ENCODE results near the gene KLF17. TPM values are rescaled to one million over a fixed set of nuclear protein-coding genes. Genes with fewer than 3 reads are reported as not detected.

Gene KLF17
- total and polyA plus RNA-seq, 2 of the 8 experiments (the other 6 are each of a cell fraction or from before 2014, with no cell fraction given), result not detected

DNA sequence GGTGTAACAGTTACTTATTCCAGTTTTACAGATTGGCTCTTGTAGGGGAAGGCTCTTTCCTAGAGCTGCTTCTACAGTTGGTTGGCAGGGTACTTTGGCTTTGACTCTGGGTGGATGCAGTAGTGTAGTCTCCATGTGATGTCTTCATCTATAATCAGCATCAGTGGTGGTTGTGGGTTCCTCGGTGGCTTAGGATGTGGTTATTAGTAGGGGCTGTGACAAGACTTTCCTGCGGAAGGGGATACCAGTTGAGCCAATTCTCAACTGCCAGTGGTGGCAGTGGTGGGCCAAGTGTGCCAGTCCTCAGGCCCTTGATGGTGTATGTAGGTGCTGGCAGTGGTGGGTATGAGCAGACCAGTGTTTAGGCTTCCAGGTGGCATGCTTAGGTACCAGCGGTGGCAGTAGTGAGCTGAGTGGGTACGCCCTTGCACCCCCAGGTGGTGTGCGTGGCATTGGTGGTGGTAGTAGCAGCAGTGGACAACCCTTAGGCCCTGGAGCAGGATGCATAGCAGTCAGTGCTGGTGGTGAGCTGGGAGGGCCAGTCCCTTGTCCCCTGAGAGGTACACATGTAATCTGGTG, 50.0 kb downstream of the KLF17 start:
- no peak overlapping the region for H3K4ac ChIP-seq (replicated peaks; ENCODE audit: insufficient read length, low read depth, low read length)
- no peaks in the 10 kb centered on the region for H3K23me2 ChIP-seq (ENCODE audit: low read depth, low read length)
- H3K4me1 ChIP-seq (replicated peaks in 1 of 4; ENCODE audit: control insufficient read depth in 3 of 4, insufficient read depth in 4 of 4, low read length in 3 of 4), result no peaks in the 10 kb centered on the region; a peak in 1 of 7 replicates
- no peak overlapping the region for H2BK12ac ChIP-seq (ENCODE audit: low read depth, low read length)
- H4K8ac ChIP-seq (ENCODE audit: extremely low read depth, insufficient read depth, low read length), result no peak overlapping the region
- no peak overlapping the region for H2AK5ac ChIP-seq (ENCODE audit: low read depth, low read length)
- H3K14ac ChIP-seq (ENCODE audit: insufficient read length), result peak overlapping the region; percentile 81
- FAIRE-seq (no peak), DNase-seq (ENCODE audit: low read depth in 1 of 2, low spot score in 2 of 2) (no peak)
- peaks cover 3 to 4% of the 10 kb centered on the region in 2 experiments; a peak in 1 of 4 replicates for H3K9me3 ChIP-seq (ENCODE audit: insufficient read depth in 2 of 2, low read depth in 1 of 2, low read length in 1 of 2)
- no peak overlapping the region for H2BK5ac ChIP-seq (ENCODE audit: low read depth, low read length)
- H3K27ac ChIP-seq (ENCODE audit: low read depth, low read length), result no peak overlapping the region
- H3K23ac ChIP-seq (ENCODE audit: insufficient read length), result no peak overlapping the region
- H3K36me3 ChIP-seq (ENCODE audit: control insufficient read depth in 2 of 4, insufficient read depth in 4 of 4, low read length in 3 of 4), result no peaks in the 10 kb centered on the region
- no peaks in the 10 kb centered on the region for H3K27me3 ChIP-seq (replicated peaks in 1 of 4; ENCODE audit: control insufficient read depth in 3 of 4, extremely low read depth in 1 of 4, insufficient read depth in 3 of 4, low read length in 3 of 4)
- no peaks in the 10 kb centered on the region for H3K79me2 ChIP-seq (ENCODE audit: control insufficient read depth in 1 of 2, insufficient read depth in 2 of 2, low read length in 2 of 2)
- no peak overlapping the region for H2BK15ac ChIP-seq (ENCODE audit: low read length)
- POLR2A ChIA-PET (ENCODE audit: partially characterized antibody), result interaction anchor here (1.8 kb wide), 1 partner anchor 12 kb away, joined by 4 read pairs; no protein-coding TSS in a partner anchor
- H2BK120ac ChIP-seq (replicated peaks; ENCODE audit: low read depth, low read length), result no peak overlapping the region
- 88% methylated on average over 5 of the region's 5 CpGs; no CpG with 5 or more reads in 1 of the 2 experiments for WGBS, 2 experiments (ENCODE audit: extremely low coverage in 1 of 2, insufficient coverage in 1 of 2, insufficient read length in 1 of 2, insufficient replicate concordance in 2 of 2, low coverage in 1 of 2, low lambda C conversion rate in 2 of 2, missing lambda C conversion rate in 1 of 2)
- peak overlapping the region; percentile 25 for H3K56ac ChIP-seq (replicated peaks; ENCODE audit: insufficient read length, low read depth, low read length)
- H4K5ac ChIP-seq (ENCODE audit: insufficient read length, low read depth, low read length), result no peak overlapping the region
- no peak overlapping the region for H3K18ac ChIP-seq (ENCODE audit: extremely low read depth, low read length)
- H4K91ac ChIP-seq (replicated peaks; ENCODE audit: insufficient read length, low read length), result no peak overlapping the region
- CTCF ChIA-PET (ENCODE audit: partially characterized antibody), result interaction anchor here (0.7 to 4.1 kb wide), 14 partner anchors 12 to 484 kb away, joined by 3 to 18 read pairs (median 3); no protein-coding TSS in a partner anchor
- no peak overlapping the region for H2AFZ ChIP-seq (ENCODE audit: low read length)
- no peak overlapping the region for H3K4me3 ChIP-seq (ENCODE audit: extremely low read depth in 1 of 4, insufficient read depth in 2 of 4, low read depth in 3 of 4, low read length in 4 of 4)
- H3K4me2 ChIP-seq (ENCODE audit: insufficient read depth in 1 of 2, low read depth in 2 of 2, low read length in 2 of 2), result no peak overlapping the region
- no peak overlapping the region for H3K9ac ChIP-seq (replicated peaks in 1 of 4; ENCODE audit: extremely low read depth in 1 of 4, low read depth in 3 of 4, low read length in 3 of 4)
- no peaks in the 10 kb centered on the region for H4K20me1 ChIP-seq (replicated peaks in 1 of 2; ENCODE audit: control insufficient read depth in 1 of 2, insufficient read depth in 2 of 2, low read length in 2 of 2)
- no peaks in the 10 kb centered on the region for H3K79me1 ChIP-seq (ENCODE audit: low read depth, low read length)
- H2BK20ac ChIP-seq (ENCODE audit: low read length), result no peak overlapping the region
- TF ChIP-seq, protein P1, sequence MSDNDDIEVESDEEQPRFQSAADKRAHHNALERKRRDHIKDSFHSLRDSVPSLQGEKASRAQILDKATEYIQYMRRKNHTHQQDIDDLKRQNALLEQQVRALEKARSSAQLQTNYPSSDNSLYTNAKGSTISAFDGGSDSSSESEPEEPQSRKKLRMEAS (IDR thresholded peaks at IDR 0.05), result no peak
- TF ChIP-seq ATF3 (IDR thresholded peaks at IDR 0.05; ENCODE audit: insufficient read depth, low read depth, low read length), result no peak
- TF ChIP-seq RXRA (IDR thresholded peaks at IDR 0.05; ENCODE audit: insufficient read depth, low read depth, low read length), result no peak
- peak; percentile 14 to 25; a peak in 3 of 4 replicates for TF ChIP-seq RAD21 (IDR thresholded peaks at IDR 0.05 in 1 of 2, conservative IDR thresholded peaks at IDR 0.05 in 1 of 2; ENCODE audit: low read depth in 2 of 2, low read length in 2 of 2)
- TF ChIP-seq CBX8 (IDR thresholded peaks at IDR 0.05; ENCODE audit: borderline replicate concordance, low read depth, low read length), result no peak
- no peak for TF ChIP-seq TBP (IDR thresholded peaks at IDR 0.05; ENCODE audit: low read depth, low read length)
- TF ChIP-seq TCF12 (IDR thresholded peaks at IDR 0.05; ENCODE audit: low read depth, low read length), result no peak
- no peak for TF ChIP-seq JUN (IDR thresholded peaks at IDR 0.05; ENCODE audit: low read depth, low read length)
- TF ChIP-seq, protein P2, sequence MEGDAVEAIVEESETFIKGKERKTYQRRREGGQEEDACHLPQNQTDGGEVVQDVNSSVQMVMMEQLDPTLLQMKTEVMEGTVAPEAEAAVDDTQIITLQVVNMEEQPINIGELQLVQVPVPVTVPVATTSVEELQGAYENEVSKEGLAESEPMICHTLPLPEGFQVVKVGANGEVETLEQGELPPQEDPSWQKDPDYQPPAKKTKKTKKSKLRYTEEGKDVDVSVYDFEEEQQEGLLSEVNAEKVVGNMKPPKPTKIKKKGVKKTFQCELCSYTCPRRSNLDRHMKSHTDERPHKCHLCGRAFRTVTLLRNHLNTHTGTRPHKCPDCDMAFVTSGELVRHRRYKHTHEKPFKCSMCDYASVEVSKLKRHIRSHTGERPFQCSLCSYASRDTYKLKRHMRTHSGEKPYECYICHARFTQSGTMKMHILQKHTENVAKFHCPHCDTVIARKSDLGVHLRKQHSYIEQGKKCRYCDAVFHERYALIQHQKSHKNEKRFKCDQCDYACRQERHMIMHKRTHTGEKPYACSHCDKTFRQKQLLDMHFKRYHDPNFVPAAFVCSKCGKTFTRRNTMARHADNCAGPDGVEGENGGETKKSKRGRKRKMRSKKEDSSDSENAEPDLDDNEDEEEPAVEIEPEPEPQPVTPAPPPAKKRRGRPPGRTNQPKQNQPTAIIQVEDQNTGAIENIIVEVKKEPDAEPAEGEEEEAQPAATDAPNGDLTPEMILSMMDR (IDR thresholded peaks at IDR 0.05; ENCODE audit: control extremely low read depth in 1 of 3, insufficient read depth in 1 of 3, low read depth in 1 of 3, low read length in 3 of 3), result peak; percentile 52 to 67 (median 67)

All from H1 (cell line).